Right lobe of liver (tissue), 6 donors: Measurements from ENCODE around the gene AP1G2. TPM values are rescaled to one million over a fixed set of nuclear protein-coding genes. Genes with fewer than 3 reads are reported as not detected.

Source experiments
- ATAC-seq, 4 donors: fragments of 200-7000 bp; cut with Tn5 transposase; one replicate each; pipeline ENCODE4 v1.9.1; 2020; ENCODE audit warnings: mild to moderate bottlenecking in 4 of 4, moderate library complexity in 4 of 4
- DNase-seq, 3 donors: peaks; one replicate each; pipeline ENCODE4 v3.0.0-alpha.2; 2020
- H3K27ac ChIP-seq, 3 donors: fragments of 200-600 bp; one replicate each; pipeline ENCODE4 v1.8.0; 2022
- H3K27me3 ChIP-seq, 2 donors: fragments of 200-600 bp; one replicate each; pipeline ENCODE4 v1.8.0; 2022
- H3K36me3 ChIP-seq, 4 donors: fragments of 200-600 bp; sonication (generic) in 1 of 4; one replicate each; pipeline versions ENCODE4 v1.5.1 to v1.8.0; 2017 to 2022; ENCODE audit warnings: control low read depth in 1 of 4
- H3K4me1 ChIP-seq, 4 donors: fragments of 200-600 bp; sonication (generic) in 1 of 4; one replicate each; pipeline versions ENCODE4 v1.5.1 to v1.8.0; 2017 to 2022; ENCODE audit warnings: control low read depth in 1 of 4
- H3K4me3 ChIP-seq, 3 donors: fragments of 200-600 bp; one replicate each; pipeline ENCODE4 v1.8.0; 2022
- H3K9me3 ChIP-seq, 4 donors: fragments of 200-600 bp; sonication (generic) in 1 of 4; one replicate each; pipeline versions ENCODE4 v1.5.1 to v1.8.0; 2017 to 2022; ENCODE audit warnings: control low read depth in 1 of 4
- POLR2A ChIP-seq: fragments of 450-650 bp; IDR thresholded peaks from one replicate; pipeline ENCODE4 v1.6.1; 2017; ENCODE audit warnings: antibody characterized with exemption, mild to moderate bottlenecking
- WGBS: methylation state at CpG from one replicate; pipeline ENCODE4 v1.1.6; 2018; ENCODE audit warnings: low coverage, low lambda C conversion rate; ENCODE audit not compliant: insufficient coverage; ENCODE audit errors: missing lambda C conversion rate; 5-methylcytosine and 5-hydroxymethylcytosine counted together
- intact Hi-C, 2 donors: fragments of 100-400 bp; cut with DNase I; formaldehyde crosslinking; loops; one replicate each; pipeline versions ENCODE4 v1.11.2 to v1.14.1; 2022
- long read RNA-seq: library from polyadenylated mRNA; unstranded; transcript quantifications from one replicate; pipeline ENCODE4 v2.0.0, GENCODE V29; 2019
- total RNA-seq, 6 experiments: library from RNA; depleted of rRNA in 2 of 6; stranded (reverse); fragments of >200 nt in 2 of 6; fragmentation: NEBNext Ultra II Directional in 3 of 6; extraction: Animal tissue kit (Norgen Biotek cat#: 25700) in 3 of 6; gene quantifications; one replicate each; pipeline versions ENCODE4 v1.1.0 to v1.2.4, GENCODE V29; 2016 to 2023
- TF ChIP-seq, protein P1 (sequence below), 4 donors: fragments of 200-600 bp in 3 of 4; fragments of 450-650 bp in 1 of 4; IDR thresholded peaks; one replicate each; pipeline versions ENCODE4 v1.5.1 to v1.8.0; 2016 to 2022; ENCODE audit warnings: antibody characterized with exemption in 4 of 4, mild to moderate bottlenecking in 2 of 4
- donor health status: DM: no; HTN: yes; CAD: no.
- donor health status: DM: no; HTN: no; CAD: no.
- donor health status: DM: no; HTN: no; CAD: no.
- donor health status: DM: no; HTN: yes; CAD: no.
- donor health status: DM: no; HTN: yes; CAD: no.

AP1G2 gene
- total RNA-seq = 10 to 100 TPM; 13.6 to 25.9 (median 23.0) TPM
- long read RNA-seq, partial matches to known transcripts = 0 of 3 reads
- long read RNA-seq, other reads (novel, unspliced or antisense) = 1 of 3 reads

DNA sequence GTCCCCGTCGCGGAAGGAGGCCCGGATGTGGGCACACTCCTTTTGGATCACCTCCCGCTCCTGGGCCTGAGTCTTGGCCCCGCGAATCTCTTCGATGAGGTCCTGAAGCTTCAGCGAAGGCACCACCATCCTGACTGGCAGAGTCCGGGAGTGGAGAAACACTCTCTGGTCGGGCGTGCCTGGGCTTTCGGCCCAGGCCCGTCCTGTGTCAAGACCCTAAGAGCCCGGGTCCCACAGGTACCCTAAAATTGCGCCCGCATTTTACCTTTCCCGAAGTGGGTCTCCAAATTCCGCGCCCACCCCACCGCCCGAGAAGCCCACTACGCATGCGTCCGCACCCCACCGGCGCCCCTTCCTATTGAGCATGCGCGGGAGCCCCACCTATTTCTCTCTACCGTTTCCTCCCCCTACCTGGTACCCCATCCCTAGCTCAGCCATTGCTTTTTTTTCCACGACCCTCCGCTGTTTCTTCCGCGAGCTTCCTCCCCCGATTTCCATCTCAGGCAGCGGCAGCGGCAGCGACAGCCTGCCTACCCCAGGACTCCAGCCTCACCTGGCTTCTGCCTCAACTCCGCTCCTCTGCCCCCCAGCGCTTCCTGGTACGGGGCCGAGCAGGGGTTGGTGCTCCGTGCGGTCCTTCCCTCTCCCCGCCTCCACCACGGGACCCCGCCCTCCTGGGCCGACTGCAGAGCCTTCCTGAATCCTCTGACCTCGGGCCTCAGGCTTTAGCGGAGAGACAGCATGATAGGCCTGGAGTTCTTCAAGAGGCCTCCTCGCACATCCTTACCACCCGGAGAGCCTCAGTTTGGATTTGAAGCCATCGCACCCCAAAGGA is at the start of gene AP1G2:
Gene AP1G2 (minus strand): TSS at position 606 of the 835 bp plus-strand sequence. CDS start 477 bp downstream, at position 129.
- no peaks in the 10 kb centered on the region for H3K36me3 ChIP-seq
- intact Hi-C loops = no loop called here
- H3K27ac ChIP-seq = peak within 1 kb of the TSS; percentile 36 to 58 (median 39)
- H3K27me3 ChIP-seq = no peaks in the 10 kb centered on the region
- DNase-seq (peak; percentile 87 to 91 (median 90)), ATAC-seq (peak; percentile 81 to 83 (median 82))
- H3K9me3 ChIP-seq = no peaks in the 10 kb centered on the region
- peak within 1 kb of the TSS; percentile 54 to 60 (median 60) for H3K4me3 ChIP-seq
- WGBS = 3% methylated on average over 30 of the region's 53 CpGs
- peaks cover 0 to 24% (median 4%) of the 10 kb centered on the region in 4 donors for H3K4me1 ChIP-seq
- TF ChIP-seq POLR2A = peak; percentile 61
- TF ChIP-seq, protein P1, sequence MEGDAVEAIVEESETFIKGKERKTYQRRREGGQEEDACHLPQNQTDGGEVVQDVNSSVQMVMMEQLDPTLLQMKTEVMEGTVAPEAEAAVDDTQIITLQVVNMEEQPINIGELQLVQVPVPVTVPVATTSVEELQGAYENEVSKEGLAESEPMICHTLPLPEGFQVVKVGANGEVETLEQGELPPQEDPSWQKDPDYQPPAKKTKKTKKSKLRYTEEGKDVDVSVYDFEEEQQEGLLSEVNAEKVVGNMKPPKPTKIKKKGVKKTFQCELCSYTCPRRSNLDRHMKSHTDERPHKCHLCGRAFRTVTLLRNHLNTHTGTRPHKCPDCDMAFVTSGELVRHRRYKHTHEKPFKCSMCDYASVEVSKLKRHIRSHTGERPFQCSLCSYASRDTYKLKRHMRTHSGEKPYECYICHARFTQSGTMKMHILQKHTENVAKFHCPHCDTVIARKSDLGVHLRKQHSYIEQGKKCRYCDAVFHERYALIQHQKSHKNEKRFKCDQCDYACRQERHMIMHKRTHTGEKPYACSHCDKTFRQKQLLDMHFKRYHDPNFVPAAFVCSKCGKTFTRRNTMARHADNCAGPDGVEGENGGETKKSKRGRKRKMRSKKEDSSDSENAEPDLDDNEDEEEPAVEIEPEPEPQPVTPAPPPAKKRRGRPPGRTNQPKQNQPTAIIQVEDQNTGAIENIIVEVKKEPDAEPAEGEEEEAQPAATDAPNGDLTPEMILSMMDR (IDR thresholded peaks at IDR 0.05) = no peak

GRCh38 chr14:23615856-23616255 is 48.3 kb upstream of the AP1G2 start:
- Histone ChIP-seq H3K4me3 (no peak overlapping the region), H3K27me3 (no peaks in the 10 kb centered on the region), H3K27ac (no peak overlapping the region), H3K9me3 (no peaks in the 10 kb centered on the region), H3K36me3 (no peaks in the 10 kb centered on the region), H3K4me1 (peaks cover 0 to 51% (median 19%) of the 10 kb centered on the region in 4 donors)
- WGBS = 63% methylated on average over 5 of the region's 5 CpGs
- DNase-seq (no peak), ATAC-seq (no peak)
- TF ChIP-seq, protein P1 (IDR thresholded peaks at IDR 0.05) = no peak
- TF ChIP-seq POLR2A = no peak
- intact Hi-C loops = no loop called here

DNA sequence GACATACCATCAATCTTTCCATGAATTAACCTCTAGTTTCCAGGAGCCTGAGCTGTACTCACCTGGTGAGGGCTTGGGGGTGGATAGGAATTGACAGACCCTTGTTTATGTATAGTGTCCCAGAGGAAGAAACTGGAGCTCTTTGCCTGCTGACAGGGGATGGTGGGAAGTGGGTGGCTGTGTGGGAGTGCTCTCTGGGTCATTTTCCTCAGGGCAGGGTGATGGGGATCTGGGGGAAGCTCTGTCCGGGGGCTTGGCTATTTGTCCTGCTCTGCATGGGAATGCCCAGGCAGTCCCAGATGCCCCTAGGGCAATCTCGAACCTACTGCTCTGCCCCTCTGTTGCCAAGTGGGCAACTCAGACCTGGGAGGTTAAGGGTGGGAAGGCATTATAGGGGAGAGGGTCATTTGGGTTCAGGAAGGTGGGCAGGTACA is 46.8 kb upstream of the AP1G2 start:
- H3K27ac ChIP-seq = peak overlapping the region; percentile 11 to 97 (median 95)
- H3K27me3 ChIP-seq = no peaks in the 10 kb centered on the region
- H3K9me3 ChIP-seq = no peaks in the 10 kb centered on the region
- TF ChIP-seq, protein P1 (IDR thresholded peaks at IDR 0.05) = no peak
- TF ChIP-seq POLR2A = no peak
- no peak for DNase-seq
- no peak for ATAC-seq
- peaks cover 0 to 63% (median 27%) of the 10 kb centered on the region in 4 donors for H3K4me1 ChIP-seq
- intact Hi-C loops = no loop called here
- no CpG with 5 or more reads among the region's 2 CpGs for WGBS
- no peak overlapping the region for H3K4me3 ChIP-seq
- no peaks in the 10 kb centered on the region for H3K36me3 ChIP-seq

DNA sequence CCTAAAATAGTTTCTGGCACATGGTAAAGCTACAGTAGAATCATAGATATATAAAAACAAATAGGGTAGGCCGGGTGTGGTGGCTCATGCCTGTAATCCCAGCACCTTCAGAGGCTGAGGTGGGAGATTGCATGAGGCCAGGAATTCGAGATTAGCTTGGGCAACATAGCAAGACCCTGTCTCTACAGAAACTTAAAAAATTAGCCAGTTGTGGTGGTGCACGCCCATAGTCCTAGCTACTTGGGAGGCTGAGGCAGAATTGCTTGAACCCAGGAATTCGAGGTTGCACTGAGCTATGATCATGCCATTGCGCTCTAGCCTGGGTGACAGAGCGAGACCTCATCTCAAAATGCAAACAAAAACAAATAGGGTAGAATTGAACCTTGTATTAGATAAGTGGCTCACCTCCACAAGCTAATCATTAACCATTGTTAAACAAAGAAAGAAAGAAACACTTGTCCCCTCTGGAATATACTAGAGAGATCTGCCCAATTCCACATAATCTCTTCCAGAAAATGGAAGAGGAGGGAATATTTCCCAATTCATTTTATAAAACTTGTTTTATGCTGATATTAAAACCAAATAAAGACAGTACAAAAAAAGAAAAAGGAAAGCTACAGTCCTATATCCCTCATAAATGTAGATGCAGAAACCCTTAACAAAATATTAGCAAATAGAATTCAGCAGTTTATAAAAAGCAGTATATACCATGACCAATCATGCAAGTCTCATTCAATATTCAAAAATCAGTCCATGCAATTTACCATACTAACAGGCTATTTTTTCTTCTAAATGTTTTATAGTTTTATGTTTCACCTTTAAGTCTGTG is 45.9 kb upstream of the AP1G2 start:
- DNase-seq (peak in 1 of 3 donors; percentile 60), ATAC-seq (peak; percentile 63 to 78 (median 71))
- Histone ChIP-seq H3K27ac (peak overlapping the region; percentile 11 to 97 (median 95)), H3K36me3 (no peaks in the 10 kb centered on the region), H3K27me3 (no peaks in the 10 kb centered on the region), H3K4me1 (peaks cover 0 to 66% (median 27%) of the 10 kb centered on the region in 4 donors), H3K9me3 (no peaks in the 10 kb centered on the region), H3K4me3 (no peak overlapping the region)
- 25% methylated on average over 6 of the region's 6 CpGs for WGBS
- TF ChIP-seq, protein P1 (IDR thresholded peaks at IDR 0.05) = no peak
- no peak for TF ChIP-seq POLR2A
- intact Hi-C loops = no loop called here
